ENCODE measurements around the gene LDLRAD3. TPM values are rescaled to one million over a fixed set of nuclear protein-coding genes. Genes with fewer than 3 reads are reported as not detected.

Gene LDLRAD3
- total and polyA plus RNA-seq, 8 donors: 2.5 to 6.8 (median 5.6) TPM

DNA sequence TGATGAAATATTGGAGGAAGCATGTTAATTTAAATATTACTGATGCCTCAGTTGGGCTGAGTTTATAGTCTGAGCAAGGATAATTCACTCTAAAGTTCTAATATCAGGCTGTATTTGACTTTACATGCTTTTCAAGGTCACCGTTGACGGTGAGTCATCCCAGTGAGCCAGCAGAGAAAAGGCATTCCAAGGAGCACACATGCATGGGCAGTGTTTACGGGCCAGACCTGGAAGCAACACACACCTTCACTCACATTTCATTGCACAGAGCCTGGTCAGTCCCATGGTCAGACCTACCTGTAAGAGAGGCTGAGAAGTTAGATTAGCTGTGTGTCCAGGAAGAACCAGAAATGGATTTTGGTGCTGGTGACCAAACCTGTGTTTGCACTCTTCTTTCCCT lies 291.9 kb downstream of the LDLRAD3 start:
- Histone ChIP-seq H3K27me3 (no peaks in the 10 kb centered on the region), H3K4me3 (no peak overlapping the region), H3K4me1 (no peaks in the 10 kb centered on the region), H3K27ac (no peak overlapping the region), H3K36me3 (no peaks in the 10 kb centered on the region), H3K9me3 (no peaks in the 10 kb centered on the region)
- TF ChIP-seq CTCF (IDR thresholded peaks at IDR 0.05): no peak
- intact Hi-C loops (cut with DNase I): no loop called here
- ATAC-seq (peak in 1 of 4 donors; percentile 20), FAIRE-seq (no peak), DNase-seq (peak in 1 of 6 donors; percentile 23)
- 56 to 67% methylated on average over 3 of the region's 3 CpGs for WGBS, 2 donors

- intact Hi-C loops (cut with DNase I): no loop called here
- Histone ChIP-seq H3K36me3 (no peaks in the 10 kb centered on the region), H3K27ac (no peak overlapping the region), H3K9me3 (no peaks in the 10 kb centered on the region), H3K27me3 (no peaks in the 10 kb centered on the region), H3K4me1 (no peaks in the 10 kb centered on the region), H3K4me3 (no peak overlapping the region)
- ATAC-seq (no peak), DNase-seq (no peak), FAIRE-seq (no peak)
- TF ChIP-seq CTCF (IDR thresholded peaks at IDR 0.05): no peak
Observed at GRCh38 chr11:36237391-36237790, 293.5 kb downstream of the LDLRAD3 start.

DNA sequence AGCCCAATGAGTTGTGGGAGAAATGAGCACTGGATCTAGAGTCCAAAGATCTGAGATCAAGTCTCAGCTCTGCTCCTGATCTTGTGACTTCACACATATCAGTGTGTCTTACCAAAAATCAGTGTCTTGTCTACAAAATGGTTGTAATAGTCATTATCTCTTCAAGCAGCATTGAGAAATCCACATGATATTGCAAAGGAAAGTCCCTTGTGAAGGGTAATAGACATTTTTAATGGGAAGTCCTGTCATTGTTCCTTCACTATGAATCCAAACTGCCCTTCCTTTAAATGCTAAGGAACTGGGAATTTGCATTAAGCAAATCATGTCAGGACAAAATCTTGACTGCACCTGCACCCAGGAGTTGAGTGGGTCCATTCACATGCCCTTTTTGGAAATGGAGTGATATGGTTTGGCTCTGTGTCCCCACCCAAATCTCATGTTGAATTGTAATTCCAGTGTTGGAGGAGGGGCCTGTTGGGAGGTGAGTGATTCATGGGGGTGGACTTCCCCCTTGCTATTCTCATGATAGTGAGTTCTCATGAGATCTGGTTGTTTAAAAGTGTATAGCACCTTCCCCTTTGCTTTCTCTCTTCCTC lies 294.3 kb downstream of the LDLRAD3 start:
- no peak for TF ChIP-seq CTCF (IDR thresholded peaks at IDR 0.05)
- H3K9me3 ChIP-seq: no peaks in the 10 kb centered on the region
- no peaks in the 10 kb centered on the region for H3K4me1 ChIP-seq
- no peak for ATAC-seq
- no peaks in the 10 kb centered on the region for H3K27me3 ChIP-seq
- H3K36me3 ChIP-seq: no peaks in the 10 kb centered on the region
- no peak for FAIRE-seq
- H3K27ac ChIP-seq: no peak overlapping the region
- intact Hi-C loops (cut with DNase I): no loop called here
- DNase-seq: no peak
- H3K4me3 ChIP-seq: no peak overlapping the region

DNA sequence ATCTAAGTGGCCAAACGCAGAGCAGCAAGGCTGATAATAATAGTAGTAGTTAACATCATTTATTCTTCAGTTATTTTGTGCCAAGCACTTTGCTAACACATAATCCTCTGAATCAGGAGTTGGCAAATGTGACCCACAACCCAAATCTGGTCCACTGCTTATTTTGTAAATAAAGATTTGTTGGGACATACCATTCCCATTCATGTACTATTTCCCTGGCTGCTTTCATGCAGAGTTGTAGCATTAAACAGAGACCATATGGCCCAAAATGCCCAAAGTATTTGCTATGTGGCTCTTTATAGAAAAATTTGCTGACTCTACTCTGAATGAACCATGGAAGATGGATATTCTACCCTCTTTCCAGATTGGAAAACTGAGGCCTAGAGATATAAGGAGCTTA lies 295.0 kb downstream of the LDLRAD3 start:
- intact Hi-C loops (cut with DNase I): no loop called here
- Histone ChIP-seq H3K36me3 (no peaks in the 10 kb centered on the region), H3K27ac (no peak overlapping the region), H3K9me3 (no peaks in the 10 kb centered on the region), H3K4me3 (no peak overlapping the region), H3K27me3 (no peaks in the 10 kb centered on the region), H3K4me1 (no peaks in the 10 kb centered on the region)
- 77 to 88% methylated on average over 1 of the region's 1 CpG for WGBS, 2 donors
- FAIRE-seq (no peak), DNase-seq (no peak), ATAC-seq (no peak)
- TF ChIP-seq CTCF (IDR thresholded peaks at IDR 0.05): no peak

DNA sequence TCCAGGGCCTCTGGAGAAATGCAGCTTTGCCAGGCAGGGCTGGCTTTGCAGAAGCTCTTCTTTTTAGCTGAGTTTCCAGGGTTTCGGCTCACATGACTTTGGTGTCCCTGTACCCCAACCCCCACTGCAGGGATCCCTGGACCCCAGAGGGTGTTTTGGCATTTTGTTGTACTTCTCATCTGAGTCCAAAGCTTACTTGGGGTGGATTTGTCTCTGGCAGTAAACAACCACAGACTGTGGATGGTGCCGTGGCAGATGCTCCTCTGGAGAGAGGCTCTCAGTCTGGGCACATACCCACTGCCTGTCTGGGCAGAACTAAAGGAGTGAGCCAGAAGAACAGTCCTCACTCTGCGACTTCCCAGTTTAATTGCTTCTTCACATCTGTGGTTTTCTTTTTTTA lies 295.8 kb downstream of the LDLRAD3 start:
- H3K27me3 ChIP-seq: no peaks in the 10 kb centered on the region
- no peak overlapping the region for H3K27ac ChIP-seq
- no peak overlapping the region for H3K4me3 ChIP-seq
- FAIRE-seq: no peak
- intact Hi-C loops (cut with DNase I): no loop called here
- WGBS, 2 donors: 87 to 93% methylated on average over 3 of the region's 3 CpGs
- no peaks in the 10 kb centered on the region for H3K9me3 ChIP-seq
- no peaks in the 10 kb centered on the region for H3K4me1 ChIP-seq
- no peak for TF ChIP-seq CTCF (IDR thresholded peaks at IDR 0.05)
- no peaks in the 10 kb centered on the region for H3K36me3 ChIP-seq
- no peak for DNase-seq
- no peak for ATAC-seq

Data from pancreas (tissue), 10 donors.